Muscle layer of colon (tissue), 2 donors: ENCODE measurements around the gene SMIM17.

Experiments used
- H3K27ac ChIP-seq: one replicate; pipeline ENCODE4 v1.7.0; 2013; ENCODE audit warnings: low read depth, mild to moderate bottlenecking, low read length, moderate library complexity
- H3K27me3 ChIP-seq, 2 donors: one replicate each; pipeline ENCODE4 v1.7.0; 2013; ENCODE audit warnings: low read length in 2 of 2, mild to moderate bottlenecking in 2 of 2; ENCODE audit not compliant: insufficient read depth in 2 of 2, control insufficient read depth in 1 of 2
- H3K36me3 ChIP-seq: one replicate; pipeline ENCODE4 v1.7.0; 2013; ENCODE audit warnings: mild to moderate bottlenecking, low read length; ENCODE audit not compliant: insufficient read depth
- H3K4me1 ChIP-seq: one replicate; pipeline ENCODE4 v1.7.0; 2013; ENCODE audit warnings: mild to moderate bottlenecking, low read length; ENCODE audit not compliant: insufficient read depth
- H3K4me3 ChIP-seq, 2 donors: one replicate each; pipeline ENCODE4 v1.7.0; 2013; ENCODE audit warnings: low read length in 2 of 2, low read depth in 1 of 2, mild to moderate bottlenecking in 1 of 2, moderate library complexity in 1 of 2
- H3K9ac ChIP-seq: one replicate; pipeline ENCODE4 v1.7.0; 2013; ENCODE audit warnings: low read length
- H3K9me3 ChIP-seq: one replicate; pipeline ENCODE4 v1.7.0; 2013; ENCODE audit warnings: mild to moderate bottlenecking, low read length
- donor health status: abdominal sarcoma.
- donor health status: Adenocarcinoma of cecum.

Gene SMIM17

GRCh38 chr19:56681702-56682101, 38.7 kb downstream of the SMIM17 start:
- no peak overlapping the region for H3K27ac ChIP-seq
- no peaks in the 10 kb centered on the region for H3K9me3 ChIP-seq
- H3K4me1 ChIP-seq: no peaks in the 10 kb centered on the region
- no peak overlapping the region for H3K9ac ChIP-seq
- no peaks in the 10 kb centered on the region for H3K27me3 ChIP-seq
- no peaks in the 10 kb centered on the region for H3K36me3 ChIP-seq
- no peak overlapping the region for H3K4me3 ChIP-seq

GRCh38 chr19:56683116-56683515, 40.2 kb downstream of the SMIM17 start:
- no peaks in the 10 kb centered on the region for H3K9me3 ChIP-seq
- no peaks in the 10 kb centered on the region for H3K27me3 ChIP-seq
- no peaks in the 10 kb centered on the region for H3K36me3 ChIP-seq
- no peak overlapping the region for H3K4me3 ChIP-seq
- H3K4me1 ChIP-seq: no peaks in the 10 kb centered on the region
- no peak overlapping the region for H3K9ac ChIP-seq
- H3K27ac ChIP-seq: no peak overlapping the region

GRCh38 chr19:56687031-56687430, 44.1 kb downstream of the SMIM17 start:
- Histone ChIP-seq H3K27ac (no peak overlapping the region), H3K4me3 (no peak overlapping the region), H3K4me1 (no peaks in the 10 kb centered on the region), H3K36me3 (no peaks in the 10 kb centered on the region), H3K9me3 (no peaks in the 10 kb centered on the region), H3K9ac (no peak overlapping the region), H3K27me3 (no peaks in the 10 kb centered on the region)

GRCh38 chr19:56689198-56689597, 46.2 kb downstream of the SMIM17 start:
- H3K9ac ChIP-seq: no peak overlapping the region
- H3K27ac ChIP-seq: no peak overlapping the region
- H3K4me3 ChIP-seq: no peak overlapping the region
- no peaks in the 10 kb centered on the region for H3K36me3 ChIP-seq
- H3K9me3 ChIP-seq: no peaks in the 10 kb centered on the region
- no peaks in the 10 kb centered on the region for H3K4me1 ChIP-seq
- H3K27me3 ChIP-seq: no peaks in the 10 kb centered on the region

- Histone ChIP-seq H3K4me3 (no peak overlapping the region), H3K36me3 (no peaks in the 10 kb centered on the region), H3K9ac (no peak overlapping the region), H3K4me1 (no peaks in the 10 kb centered on the region), H3K27ac (no peak overlapping the region), H3K27me3 (no peaks in the 10 kb centered on the region), H3K9me3 (no peaks in the 10 kb centered on the region)
These were observed 47.7 kb downstream of the SMIM17 start for GRCh38 chr19:56690670-56691069.

GRCh38 chr19:56692206-56692895, 49.4 kb downstream of the SMIM17 start:
- no peak overlapping the region for H3K9ac ChIP-seq
- no peak overlapping the region for H3K4me3 ChIP-seq
- H3K27ac ChIP-seq: no peak overlapping the region
- no peaks in the 10 kb centered on the region for H3K36me3 ChIP-seq
- H3K27me3 ChIP-seq: no peaks in the 10 kb centered on the region
- H3K9me3 ChIP-seq: no peaks in the 10 kb centered on the region
- no peaks in the 10 kb centered on the region for H3K4me1 ChIP-seq

- H3K9me3 ChIP-seq: no peaks in the 10 kb centered on the region
- no peaks in the 10 kb centered on the region for H3K36me3 ChIP-seq
- H3K27ac ChIP-seq: no peak overlapping the region
- H3K27me3 ChIP-seq: no peaks in the 10 kb centered on the region
- no peaks in the 10 kb centered on the region for H3K4me1 ChIP-seq
- H3K9ac ChIP-seq: no peak overlapping the region
- no peak overlapping the region for H3K4me3 ChIP-seq
These were observed 56.6 kb downstream of the SMIM17 start for GRCh38 chr19:56699552-56699951.

GRCh38 chr19:56701895-56702294, 58.9 kb downstream of the SMIM17 start:
- no peaks in the 10 kb centered on the region for H3K36me3 ChIP-seq
- H3K4me1 ChIP-seq: no peaks in the 10 kb centered on the region
- no peaks in the 10 kb centered on the region for H3K9me3 ChIP-seq
- H3K4me3 ChIP-seq: no peak overlapping the region
- no peak overlapping the region for H3K9ac ChIP-seq
- no peak overlapping the region for H3K27ac ChIP-seq
- H3K27me3 ChIP-seq: no peaks in the 10 kb centered on the region

GRCh38 chr19:56705939-56706338, 63.0 kb downstream of the SMIM17 start:
- Histone ChIP-seq H3K9ac (no peak overlapping the region), H3K27me3 (no peaks in the 10 kb centered on the region), H3K36me3 (no peaks in the 10 kb centered on the region), H3K4me3 (no peak overlapping the region), H3K27ac (no peak overlapping the region), H3K9me3 (no peaks in the 10 kb centered on the region), H3K4me1 (no peaks in the 10 kb centered on the region)
